Superior temporal gyrus (tissue), 1 donor: ENCODE measurements around the gene MYRFL.

Experiments
- DNase-seq: peaks from one replicate; pipeline ENCODE4 v3.0.0-alpha.2; 2016; ENCODE audit errors: extremely low spot score

The MYRFL gene

DNA sequence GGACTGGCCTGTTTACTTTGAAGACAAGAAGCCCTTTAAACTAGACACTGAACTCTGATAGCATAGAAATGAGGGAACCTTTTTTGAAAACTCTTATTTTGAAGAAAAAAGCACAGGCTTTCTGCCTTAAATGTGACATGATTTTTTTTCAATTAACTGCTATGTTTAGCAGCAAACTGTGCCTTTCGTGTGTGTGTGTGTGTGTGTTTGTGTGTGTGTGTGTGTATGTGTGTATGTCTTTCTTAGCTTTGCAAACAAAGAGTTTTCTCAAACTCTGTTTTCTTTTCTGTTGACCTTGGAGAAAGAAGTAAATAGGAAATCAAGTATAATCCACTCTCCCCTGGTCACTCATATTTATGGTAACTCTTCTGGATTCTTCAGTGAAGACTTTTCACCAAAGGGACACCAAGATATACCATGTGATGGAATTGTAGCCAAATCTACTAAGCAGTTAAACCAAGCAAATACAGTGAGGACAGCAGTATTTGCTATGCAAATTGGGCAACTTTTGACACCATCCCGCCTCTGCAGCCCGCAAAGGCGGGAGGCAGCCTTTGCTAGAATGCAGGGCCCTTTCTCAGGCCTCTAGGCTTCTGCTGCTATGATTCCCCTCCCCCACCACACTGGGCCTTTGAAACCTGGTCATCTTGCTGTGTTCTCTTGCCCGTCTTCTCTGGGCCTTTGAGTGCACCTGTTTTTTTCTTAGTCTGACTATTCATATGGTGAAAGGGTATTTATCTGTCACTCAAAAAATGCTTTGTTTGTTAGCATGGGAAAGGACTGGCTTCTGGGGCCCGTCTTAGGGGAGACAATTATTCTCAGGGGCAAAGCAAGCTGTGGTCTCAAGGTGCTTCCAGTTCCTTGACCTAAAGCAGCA is 107.9 kb downstream of the MYRFL start:
- no peak for DNase-seq

DNA sequence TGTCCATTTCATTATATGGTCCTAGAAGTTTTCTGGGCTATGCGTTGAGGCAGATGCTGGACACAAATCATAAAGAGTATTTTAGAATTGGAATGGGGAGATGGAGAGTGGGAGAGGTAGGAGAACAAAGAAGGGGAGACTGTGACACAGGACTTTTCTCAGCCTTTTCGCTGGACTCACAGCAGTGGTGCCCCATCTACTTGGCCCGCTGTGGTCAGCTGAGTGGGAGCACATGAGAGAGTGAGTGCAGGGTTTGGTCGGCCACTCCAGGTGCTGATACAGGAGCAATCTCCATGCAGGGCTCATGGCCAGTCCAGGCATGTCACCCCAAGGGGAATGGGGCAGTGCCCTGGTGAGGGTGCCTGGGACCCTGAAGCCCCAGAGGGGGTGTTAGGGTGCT is 109.0 kb downstream of the MYRFL start:
- DNase-seq = no peak

DNA sequence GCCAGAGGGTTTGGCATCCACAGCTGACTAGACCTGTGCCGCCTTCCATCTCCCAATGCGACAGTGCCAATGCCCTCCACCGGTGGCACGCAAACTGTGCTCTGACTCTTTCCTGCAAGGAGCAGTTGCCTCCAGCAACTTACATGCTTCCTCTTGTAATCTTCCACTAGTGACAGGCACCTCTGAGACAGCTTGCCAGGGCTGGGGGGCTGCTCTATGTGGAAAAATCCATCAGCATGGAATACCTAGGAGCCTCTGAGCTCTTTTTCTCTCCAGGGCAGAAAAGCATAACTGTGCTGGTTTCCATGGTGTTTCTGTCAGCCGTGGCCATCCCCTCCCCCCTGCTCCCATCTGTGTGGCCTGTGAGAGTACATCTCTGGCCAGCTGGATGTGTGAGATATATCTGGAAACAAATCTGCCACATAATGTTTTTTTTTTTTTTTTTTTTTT is 110.6 kb downstream of the MYRFL start:
- peak; percentile 26 for DNase-seq

DNA sequence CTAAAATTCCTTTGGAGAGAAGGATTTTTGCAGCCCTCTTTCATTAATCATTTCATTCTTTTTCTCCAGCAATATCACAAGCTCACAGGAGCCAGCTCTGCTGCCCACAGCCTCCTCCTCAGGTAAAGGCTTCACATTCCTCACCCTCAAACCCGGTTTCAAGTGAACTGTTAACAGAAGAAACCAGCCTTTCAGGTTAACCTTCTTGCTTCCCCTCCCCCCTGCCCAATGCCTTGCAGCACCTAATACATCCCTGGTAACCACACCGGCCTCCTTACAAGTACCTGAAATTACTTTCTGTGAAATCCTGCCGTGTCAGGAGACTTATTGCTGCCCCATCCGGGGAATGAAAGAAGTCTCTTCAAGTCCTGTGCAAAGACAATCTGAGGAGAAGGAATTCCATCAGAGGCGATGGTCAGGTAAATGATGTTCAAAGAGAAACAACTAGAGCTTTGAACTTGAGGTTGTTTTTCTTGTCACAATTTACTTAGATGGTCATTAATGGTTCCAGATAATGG is 111.2 kb downstream of the MYRFL start:
- no peak for DNase-seq

GRCh38 chr12:69936766-69937165 is 111.7 kb downstream of the MYRFL start:
- peak; percentile 16 for DNase-seq

DNA sequence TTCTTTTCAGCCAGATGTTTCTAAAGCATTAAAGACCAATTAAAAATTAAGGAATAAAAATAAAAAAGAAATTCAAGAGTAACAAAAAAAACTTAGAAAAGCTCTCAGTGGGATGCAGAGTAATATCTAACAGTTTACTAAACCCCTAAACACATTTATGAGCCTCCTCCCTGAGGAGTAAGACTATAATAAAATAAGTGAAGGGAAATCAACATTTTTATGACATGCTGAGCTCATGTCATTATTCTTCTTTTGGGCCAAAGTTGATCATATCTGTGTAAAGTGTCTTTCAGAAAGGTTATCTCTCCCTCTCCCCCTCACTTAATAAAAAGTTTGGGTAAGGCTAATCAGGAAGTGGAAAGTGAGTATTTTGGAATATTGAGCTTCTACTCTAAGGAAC is 122.1 kb downstream of the MYRFL start:
- DNase-seq = no peak

- no peak for DNase-seq
These were observed 122.9 kb downstream of the MYRFL start for GRCh38 chr12:69947897-69948296.

DNA sequence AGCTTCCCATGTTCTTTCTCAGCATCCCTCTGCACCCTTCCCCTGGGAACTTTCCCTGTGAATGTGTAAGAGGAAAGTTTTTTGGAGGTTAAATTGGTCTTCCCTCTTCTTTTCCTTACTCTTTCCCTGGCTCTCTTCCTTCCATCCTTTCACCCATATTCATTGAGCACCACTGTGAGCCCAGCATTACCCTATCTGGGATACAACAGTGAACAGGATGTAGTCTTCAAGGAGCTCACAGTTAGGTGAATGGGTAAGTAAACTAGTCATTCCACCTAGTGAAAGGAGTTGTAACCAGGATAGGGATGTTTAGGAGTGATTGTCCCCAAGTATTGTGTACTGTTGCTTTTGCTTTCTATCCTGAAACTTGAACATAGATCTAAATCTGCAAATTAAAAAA is 123.8 kb downstream of the MYRFL start:
- no peak for DNase-seq

DNA sequence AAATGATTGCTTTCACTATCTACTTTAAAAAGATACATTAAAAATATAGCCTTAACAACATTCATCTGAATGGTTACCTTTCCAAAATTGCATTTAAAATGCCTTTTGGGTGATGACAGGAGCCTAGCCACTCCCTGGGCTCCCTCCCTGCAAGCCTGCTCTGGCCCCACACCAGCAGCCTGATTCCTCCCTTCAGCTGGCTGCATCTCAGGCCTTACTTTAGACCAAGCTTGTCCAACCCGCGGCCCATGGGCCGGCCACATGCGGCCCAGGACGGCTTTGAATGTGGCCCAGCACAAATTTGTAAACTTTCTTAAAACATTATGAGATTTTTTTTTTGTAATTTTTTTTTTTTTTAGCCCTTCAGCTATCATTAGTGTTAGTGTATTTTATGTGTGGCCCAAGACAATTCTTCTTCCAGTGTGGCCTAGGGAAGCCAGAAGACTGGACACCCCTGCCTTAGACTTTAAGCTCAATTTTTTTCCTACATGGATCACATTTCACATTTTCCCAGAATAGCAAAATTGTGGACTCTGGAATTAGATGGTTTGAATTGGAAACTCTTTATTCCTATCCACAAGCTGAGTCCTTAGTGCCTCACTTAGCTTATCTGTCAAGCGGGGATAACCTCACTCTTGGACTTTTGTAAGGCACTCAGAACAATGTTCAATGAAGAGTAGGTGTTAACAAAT is 124.4 kb downstream of the MYRFL start:
- no peak for DNase-seq

DNA sequence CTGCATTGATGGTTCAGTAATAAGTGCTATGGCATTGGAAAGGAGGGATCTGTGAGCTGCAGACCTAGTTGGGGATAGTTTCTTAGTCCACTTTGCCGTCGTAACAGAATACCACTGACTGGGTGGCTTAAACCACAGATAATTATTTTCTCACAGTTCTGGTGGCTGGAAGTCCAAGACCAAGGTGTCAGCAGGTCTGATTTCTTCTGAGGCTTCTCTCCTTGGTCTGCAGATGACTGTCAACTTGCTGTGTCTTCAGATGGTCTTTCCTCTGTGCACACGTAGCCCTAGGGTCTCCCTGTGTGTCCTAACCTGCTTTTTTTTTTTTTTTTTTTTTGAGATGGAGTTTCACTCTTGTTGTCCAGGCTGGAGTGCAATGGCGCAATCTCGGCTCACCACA is 126.1 kb downstream of the MYRFL start:
- no peak for DNase-seq

GRCh38 chr12:69952890-69953289 is 127.9 kb downstream of the MYRFL start:
- DNase-seq = no peak

DNA sequence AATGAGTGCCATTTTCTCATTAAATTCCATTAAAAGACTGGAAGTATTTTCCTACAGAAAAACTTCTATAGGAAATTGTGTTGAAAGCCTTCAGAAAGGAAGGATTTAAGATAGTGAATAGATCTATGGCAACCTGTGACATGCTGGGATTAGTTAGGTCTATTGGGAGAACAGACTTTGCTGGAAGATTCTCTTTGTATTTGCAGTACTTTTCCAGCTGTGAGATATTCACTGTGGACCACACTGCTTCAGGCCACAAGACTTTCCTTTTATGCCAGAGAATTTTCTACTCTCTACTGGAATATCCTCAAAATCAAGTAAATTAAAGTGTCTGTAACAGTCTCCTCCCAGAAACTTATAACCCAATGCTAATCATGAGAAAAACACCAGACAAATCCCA is 136.2 kb downstream of the MYRFL start:
- no peak for DNase-seq

DNA sequence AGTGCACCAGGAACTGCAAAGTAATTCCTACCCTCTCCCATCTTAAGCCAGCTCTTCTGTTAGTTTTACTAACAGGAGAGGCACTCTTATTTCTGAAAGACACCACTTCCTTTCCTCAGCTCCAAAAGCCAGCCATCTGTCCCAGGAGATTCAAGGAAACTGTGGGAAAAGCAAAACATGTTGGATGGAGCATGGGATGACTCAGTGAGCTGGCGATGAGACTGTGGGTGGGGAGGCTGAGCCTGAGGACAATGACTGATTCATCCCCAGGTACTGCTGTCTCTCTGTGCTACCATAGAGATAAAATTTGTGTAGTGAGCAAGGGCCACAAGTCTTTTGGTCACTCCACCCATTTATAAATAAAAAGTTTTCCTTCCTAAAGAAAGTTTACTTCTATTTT is 141.4 kb downstream of the MYRFL start:
- peak; percentile 46 for DNase-seq

DNA sequence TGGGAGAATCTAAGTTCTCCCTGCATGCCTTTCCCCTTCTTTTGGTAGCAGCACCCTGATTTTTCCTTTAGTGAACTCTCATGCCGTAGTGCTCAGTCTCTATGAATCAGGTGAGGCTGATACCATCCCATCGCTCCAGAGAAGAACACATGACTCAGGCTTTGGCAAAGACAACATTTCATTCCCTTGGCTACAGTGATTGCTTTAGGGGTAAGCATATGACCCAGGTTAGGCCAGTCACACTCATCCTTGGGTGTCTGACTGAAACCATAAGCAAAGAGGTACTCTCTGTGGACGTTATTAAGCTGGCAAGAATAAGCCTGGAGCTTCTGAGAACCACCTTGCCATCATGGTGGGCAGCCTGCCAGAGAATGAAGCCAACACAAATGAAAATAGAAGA is 141.8 kb downstream of the MYRFL start:
- no peak for DNase-seq

DNA sequence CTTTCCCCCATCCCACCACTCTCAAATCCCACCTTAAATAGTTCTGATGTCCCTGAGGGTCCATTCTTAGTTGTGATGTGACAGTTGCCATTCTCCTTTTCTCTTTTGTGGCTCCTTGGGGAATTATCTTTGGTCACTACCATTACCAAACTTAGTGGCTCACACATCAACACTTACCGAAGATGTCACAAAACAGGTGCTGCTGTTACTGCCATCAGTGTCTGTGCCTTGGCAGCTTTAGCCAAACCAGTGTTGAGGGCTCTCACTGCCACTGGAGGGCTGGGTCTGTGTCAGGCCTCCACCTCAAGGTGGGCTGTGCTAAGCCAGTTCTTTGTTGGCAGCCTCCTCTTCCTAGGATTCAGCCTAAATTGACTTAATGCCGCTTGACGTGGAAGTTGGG is 144.0 kb downstream of the MYRFL start:
- no peak for DNase-seq

- no peak for DNase-seq
These were observed 147.1 kb downstream of the MYRFL start for GRCh38 chr12:69972136-69972535.

DNA sequence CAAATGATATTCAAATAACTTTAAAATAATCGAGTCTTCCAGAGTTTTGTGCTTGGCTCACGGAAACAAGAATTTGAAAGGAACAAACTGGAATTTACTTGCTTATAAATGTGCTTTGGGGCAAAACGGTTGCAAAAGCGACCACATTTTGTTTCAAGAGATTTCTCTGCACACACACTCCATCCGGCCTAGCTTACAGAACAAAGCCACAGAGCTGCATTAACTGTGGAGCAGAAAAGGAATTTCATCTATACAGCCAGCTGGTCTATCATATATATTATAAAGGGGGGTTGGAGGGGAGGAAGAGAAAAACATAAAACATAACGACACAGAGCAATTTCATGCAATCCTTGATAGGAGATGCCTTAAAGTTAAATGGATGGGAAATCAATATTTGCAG is 153.0 kb downstream of the MYRFL start:
- no peak for DNase-seq

GRCh38 chr12:69981881-69982475 is 157.0 kb downstream of the MYRFL start:
- DNase-seq = no peak

DNA sequence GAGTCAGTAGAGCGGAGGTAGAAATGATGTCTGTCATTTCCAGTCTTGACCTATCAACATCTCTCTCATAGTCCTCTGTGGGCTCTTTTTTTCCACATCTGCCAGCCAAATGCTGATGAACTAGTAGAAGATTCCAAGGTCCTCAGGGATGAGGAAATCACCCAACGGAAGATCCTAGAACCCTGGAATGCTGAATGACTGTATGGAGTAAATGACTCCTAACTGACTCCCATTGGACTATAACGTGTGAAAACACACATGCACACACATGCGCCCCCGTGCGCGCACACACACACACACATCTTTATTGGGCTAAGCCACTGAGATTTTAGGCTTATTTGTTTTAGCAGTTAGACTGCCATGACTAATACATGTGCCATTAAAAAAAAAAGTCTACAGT is 159.2 kb downstream of the MYRFL start:
- no peak for DNase-seq

DNA sequence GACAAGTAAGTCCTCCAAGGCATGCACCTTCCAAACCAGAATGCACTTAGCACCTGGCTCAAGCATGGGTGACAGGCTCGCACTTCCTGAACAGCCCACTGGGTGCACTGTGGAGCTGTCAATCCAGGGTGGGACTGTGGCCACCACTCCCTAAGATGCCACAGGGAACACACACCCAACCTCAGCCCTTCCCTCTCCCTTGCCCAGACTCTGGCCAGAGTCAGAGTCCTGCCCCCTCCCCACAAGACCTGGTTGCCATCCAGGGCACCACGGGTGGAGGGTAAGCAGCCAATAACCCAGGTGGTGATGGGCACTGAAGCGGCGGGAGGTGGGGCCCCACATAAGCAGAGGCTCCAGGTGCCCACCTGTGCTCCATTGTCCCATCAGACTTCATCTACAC is 160.6 kb downstream of the MYRFL start:
- DNase-seq = no peak

- DNase-seq = no peak
These were observed 161.1 kb downstream of the MYRFL start for GRCh38 chr12:69986114-69986513.

DNA sequence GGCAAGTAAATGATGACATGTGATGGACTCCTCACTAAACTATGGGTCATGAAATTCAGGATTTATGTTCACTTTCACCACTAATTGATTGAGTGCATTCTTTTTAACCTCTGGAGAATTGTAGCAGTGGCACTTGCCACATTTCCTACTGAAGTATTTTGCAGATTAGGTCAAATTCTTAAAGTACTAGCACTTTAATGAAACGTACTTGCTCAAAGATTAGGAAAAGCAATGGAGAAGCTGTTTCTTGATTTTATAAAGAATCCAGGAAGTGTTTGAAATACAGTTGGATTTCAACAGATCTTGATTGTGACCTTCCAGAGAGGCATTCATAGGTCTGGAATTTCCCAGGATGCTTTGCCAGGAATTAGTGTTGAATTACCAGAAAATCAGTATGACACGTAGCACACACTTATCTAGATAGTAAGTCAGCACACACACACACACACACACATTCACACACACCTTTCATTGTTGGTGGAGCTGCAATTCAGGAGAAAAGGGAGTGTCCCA is 162.6 kb downstream of the MYRFL start:
- DNase-seq = no peak
